Gastroesophageal sphincter (tissue), 4 donors: Measurements from ENCODE around the gene GARIN5B. TPM values are rescaled to one million over a fixed set of nuclear protein-coding genes. Genes with fewer than 3 reads are reported as not detected.

Source experiments
- ATAC-seq: fragments of 150-250 bp; one replicate; pipeline ENCODE4 v1.9.1; 2016; ENCODE audit warnings: mild to moderate bottlenecking, moderate library complexity
- H3K27ac ChIP-seq, 4 donors: fragments of 200-600 bp; sonication (generic) in 3 of 4; 1 replicate in 3 of 4; 2 replicates in 1 of 4; pipeline ENCODE4 v1.5.1; 2016 to 2019
- H3K27me3 ChIP-seq: fragments of 200-600 bp; sonication (generic); one replicate; pipeline ENCODE4 v1.5.1; 2019
- H3K36me3 ChIP-seq, 2 donors: fragments of 200-600 bp; sonication (generic); one replicate each; pipeline ENCODE4 v1.5.1; 2019; ENCODE audit warnings: control low read depth in 1 of 2
- H3K4me1 ChIP-seq, 3 donors: fragments of 200-600 bp; sonication (generic); 1 replicate in 2 of 3; 2 replicates in 1 of 3; pipeline ENCODE4 v1.5.1; 2016 to 2019; ENCODE audit warnings: control low read depth in 2 of 3
- H3K4me3 ChIP-seq, 2 donors: fragments of 200-600 bp; sonication (generic); one replicate each; pipeline ENCODE4 v1.5.1; 2019; ENCODE audit warnings: mild to moderate bottlenecking in 1 of 2, moderate library complexity in 1 of 2
- H3K9me3 ChIP-seq, 3 donors: fragments of 200-600 bp; sonication (generic); one replicate each; pipeline ENCODE4 v1.5.1; 2017 to 2019; ENCODE audit warnings: control low read depth in 2 of 3
- EP300 ChIP-seq: sonication (generic); formaldehyde crosslinking; IDR thresholded peaks from one replicate; pipeline ENCODE4 v1.6.1; 2017; ENCODE audit warnings: antibody characterized with exemption, mild to moderate bottlenecking
- POLR2A ChIP-seq, 2 donors: fragments of 450-650 bp; IDR thresholded peaks; one replicate each; pipeline ENCODE4 v1.6.1; 2017; ENCODE audit warnings: antibody characterized with exemption in 2 of 2, mild to moderate bottlenecking in 2 of 2, moderate library complexity in 1 of 2
- POLR2AphosphoS5 ChIP-seq: sonication (generic); formaldehyde crosslinking; IDR thresholded peaks from one replicate; pipeline ENCODE4 v1.6.1; 2017; ENCODE audit warnings: antibody characterized with exemption
- WGBS, 2 donors: methylation state at CpG; one replicate each; pipeline ENCODE4 v1.1.5; 2018; ENCODE audit warnings: low coverage in 1 of 2; 5-methylcytosine and 5-hydroxymethylcytosine counted together
- total RNA-seq, 4 donors: library from RNA; depleted of rRNA; stranded (reverse); fragments of >200 nt; gene quantifications; one replicate each; pipeline ENCODE4 v1.1.0, GENCODE V29; 2016
- TF ChIP-seq, protein P1 (sequence below), 4 experiments: fragments of 200-600 bp in 2 of 4; fragments of 450-650 bp in 2 of 4; sonication (generic) in 1 of 4; IDR thresholded peaks; one replicate each; pipeline ENCODE4 v1.5.1; 2017 to 2019; ENCODE audit warnings: antibody characterized with exemption in 4 of 4, mild to moderate bottlenecking in 2 of 4, moderate library complexity in 2 of 4

The GARIN5B gene
- total RNA-seq, 4 donors from 2014 or later = not detected

DNA sequence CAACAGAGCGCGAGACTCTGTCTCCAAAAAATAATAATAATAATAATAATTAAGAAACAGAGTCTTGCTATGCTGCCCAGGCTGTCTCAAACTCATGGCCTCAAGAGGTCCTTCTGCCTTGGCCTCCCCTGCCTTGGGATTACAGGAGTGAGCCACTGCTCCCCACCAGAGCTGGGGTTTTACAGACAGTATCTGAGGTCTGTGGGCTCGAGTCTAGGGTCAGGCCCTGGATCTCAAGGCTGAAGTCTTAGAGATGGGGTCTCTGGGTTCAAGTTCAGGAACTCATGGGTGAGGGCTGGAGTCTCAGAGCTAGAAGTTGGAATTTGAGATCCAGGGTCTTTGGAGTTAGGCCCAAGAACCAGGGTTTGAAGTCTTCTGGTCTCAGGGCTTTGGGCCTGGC, 3.7 kb upstream of the GARIN5B start:
- Histone ChIP-seq H3K27ac (no peak overlapping the region), H3K27me3 (peaks cover 85% of the 10 kb centered on the region), H3K9me3 (no peaks in the 10 kb centered on the region), H3K4me3 (no peak overlapping the region), H3K36me3 (no peaks in the 10 kb centered on the region), H3K4me1 (peaks cover 0 to 21% (median 10%) of the 10 kb centered on the region in 3 donors)
- 90% methylated on average over 2 of the region's 3 CpGs; no CpG with 5 or more reads in 1 of the 2 donors for whole genome bisulfite sequencing, 2 donors
- ATAC-seq = no peak
- TF ChIP-seq POLR2AphosphoS5 = no peak
- TF ChIP-seq POLR2A (IDR thresholded peaks at IDR 0.05) = no peak
- TF ChIP-seq, protein P1, sequence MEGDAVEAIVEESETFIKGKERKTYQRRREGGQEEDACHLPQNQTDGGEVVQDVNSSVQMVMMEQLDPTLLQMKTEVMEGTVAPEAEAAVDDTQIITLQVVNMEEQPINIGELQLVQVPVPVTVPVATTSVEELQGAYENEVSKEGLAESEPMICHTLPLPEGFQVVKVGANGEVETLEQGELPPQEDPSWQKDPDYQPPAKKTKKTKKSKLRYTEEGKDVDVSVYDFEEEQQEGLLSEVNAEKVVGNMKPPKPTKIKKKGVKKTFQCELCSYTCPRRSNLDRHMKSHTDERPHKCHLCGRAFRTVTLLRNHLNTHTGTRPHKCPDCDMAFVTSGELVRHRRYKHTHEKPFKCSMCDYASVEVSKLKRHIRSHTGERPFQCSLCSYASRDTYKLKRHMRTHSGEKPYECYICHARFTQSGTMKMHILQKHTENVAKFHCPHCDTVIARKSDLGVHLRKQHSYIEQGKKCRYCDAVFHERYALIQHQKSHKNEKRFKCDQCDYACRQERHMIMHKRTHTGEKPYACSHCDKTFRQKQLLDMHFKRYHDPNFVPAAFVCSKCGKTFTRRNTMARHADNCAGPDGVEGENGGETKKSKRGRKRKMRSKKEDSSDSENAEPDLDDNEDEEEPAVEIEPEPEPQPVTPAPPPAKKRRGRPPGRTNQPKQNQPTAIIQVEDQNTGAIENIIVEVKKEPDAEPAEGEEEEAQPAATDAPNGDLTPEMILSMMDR (IDR thresholded peaks at IDR 0.05) = no peak
- no peak for TF ChIP-seq EP300

DNA sequence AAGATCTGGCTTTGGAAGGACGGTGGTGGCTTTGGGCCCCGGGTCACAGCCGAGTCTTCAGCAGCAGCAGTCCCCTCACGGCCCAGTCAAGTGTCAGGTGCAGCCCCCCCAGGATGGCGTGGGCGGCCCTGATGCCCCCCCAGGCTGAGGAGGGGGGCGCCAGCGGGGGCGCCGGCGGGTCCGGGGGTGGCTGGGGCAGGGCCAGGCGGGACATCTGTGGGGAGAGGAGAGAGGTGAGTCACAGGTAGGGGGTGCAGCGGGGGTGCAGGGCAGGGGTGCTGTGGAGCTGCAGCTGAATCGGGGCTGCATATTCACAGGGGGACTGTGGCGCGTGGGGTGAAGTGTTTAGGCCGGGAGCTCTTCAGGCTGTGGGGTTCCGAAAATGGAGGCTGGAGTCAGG, 2.9 kb upstream of the GARIN5B start:
- Histone ChIP-seq H3K9me3 (no peaks in the 10 kb centered on the region), H3K36me3 (no peaks in the 10 kb centered on the region), H3K4me3 (no peak overlapping the region), H3K4me1 (peaks cover 0 to 21% (median 10%) of the 10 kb centered on the region in 3 donors), H3K27ac (no peak overlapping the region), H3K27me3 (peaks cover 85% of the 10 kb centered on the region)
- TF ChIP-seq POLR2A (IDR thresholded peaks at IDR 0.05) = no peak
- TF ChIP-seq EP300 = no peak
- no peak for TF ChIP-seq POLR2AphosphoS5
- TF ChIP-seq, protein P1 (IDR thresholded peaks at IDR 0.05) = no peak
- ATAC-seq = no peak
- WGBS, 2 donors = 71 to 86% methylated on average over 6 of the region's 19 CpGs

DNA sequence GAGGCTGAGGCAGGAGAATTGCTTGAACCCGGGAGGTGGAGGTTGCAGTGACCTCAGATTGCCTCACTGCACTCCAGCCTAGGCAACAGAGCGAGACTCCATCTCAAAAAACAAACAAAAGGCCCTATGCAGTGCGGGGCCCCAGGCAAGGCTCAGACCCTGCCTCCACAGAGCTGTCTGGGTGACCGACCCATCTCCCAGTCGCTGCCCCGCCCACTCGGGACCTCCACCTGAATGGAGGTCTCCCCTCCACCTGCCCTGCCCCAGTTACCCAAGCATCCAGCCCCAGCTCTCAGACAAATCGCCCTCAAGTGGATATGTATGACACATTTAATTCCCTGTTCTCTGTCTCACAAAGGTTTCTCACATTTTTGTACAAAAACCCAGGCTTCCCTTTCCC, 2.2 kb upstream of the GARIN5B start:
- Histone ChIP-seq H3K36me3 (no peaks in the 10 kb centered on the region), H3K9me3 (no peaks in the 10 kb centered on the region), H3K27me3 (peaks cover 84% of the 10 kb centered on the region), H3K4me1 (peaks cover 0 to 18% (median 9%) of the 10 kb centered on the region in 3 donors), H3K27ac (no peak overlapping the region), H3K4me3 (no peak overlapping the region)
- TF ChIP-seq POLR2A (IDR thresholded peaks at IDR 0.05) (no peak), POLR2AphosphoS5 (no peak), EP300 (no peak)
- TF ChIP-seq, protein P1 (IDR thresholded peaks at IDR 0.05) = no peak
- WGBS, 2 donors = 78 to 96% methylated on average over 5 to 7 of the region's 8 CpGs
- ATAC-seq = no peak

GRCh38 chr19:55362174-55362989, 678 bp downstream of the GARIN5B start:
- no peak for ATAC-seq
- no peak overlapping the region for H3K27ac ChIP-seq

More at GRCh38 chr19:55362174-55362989, 678 bp downstream of the GARIN5B start:
- 33 to 68% methylated on average over 1 to 4 of the region's 38 CpGs for WGBS, 2 donors
- Histone ChIP-seq H3K27me3 (peaks cover 72% of the 10 kb centered on the region), H3K36me3 (no peaks in the 10 kb centered on the region), H3K9me3 (no peaks in the 10 kb centered on the region), H3K4me1 (no peaks in the 10 kb centered on the region), H3K4me3 (no peak overlapping the region)
- no peak for TF ChIP-seq POLR2AphosphoS5
- no peak for TF ChIP-seq POLR2A (IDR thresholded peaks at IDR 0.05)
- TF ChIP-seq, protein P1 (IDR thresholded peaks at IDR 0.05) = no peak
- TF ChIP-seq EP300 = no peak
